ENCODE results near the gene CRYGB. TPM values are rescaled to one million over a fixed set of nuclear protein-coding genes. Genes with fewer than 3 reads are reported as not detected.
A peak's percentile ranks its signal among the peaks of the same experiment; 100 is the strongest.

The CRYGB gene
- polyA plus RNA-seq, 3 donors: not detected

GRCh38 chr2:208172125-208172524, 26.2 kb upstream of the CRYGB start:
- TF ChIP-seq CTCF (IDR thresholded peaks at IDR 0.05): no peak
- 3% methylated on average over 3 of the region's 4 CpGs for WGBS (ENCODE audit: insufficient coverage)
- Histone ChIP-seq H3K9me3 (replicated peaks in 1 of 2; ENCODE audit: control insufficient read depth in 1 of 2, insufficient read depth in 1 of 2, low read length in 2 of 2) (no peaks in the 10 kb centered on the region), H3K79me2 (ENCODE audit: insufficient read depth, low read length) (peaks cover 3% of the 10 kb centered on the region), H3K36me3 (replicated peaks in 1 of 2; ENCODE audit: control insufficient read depth in 1 of 2, insufficient read depth in 2 of 2, low read length in 2 of 2) (no peaks in the 10 kb centered on the region), H4K20me1 (ENCODE audit: insufficient read depth, low read length) (no peaks in the 10 kb centered on the region), H3K4me1 (ENCODE audit: control insufficient read depth in 1 of 2, insufficient read depth in 2 of 2, low read length in 2 of 2) (peaks cover 19 to 23% of the 10 kb centered on the region in 2 donors), H3K27me3 (ENCODE audit: control insufficient read depth in 2 of 2, insufficient read depth in 2 of 2, low read length in 2 of 2) (no peaks in the 10 kb centered on the region), H3K4me3 (replicated peaks in 1 of 3; ENCODE audit: low read depth in 2 of 3, low read length in 3 of 3) (peak overlapping the region in 1 of 3 experiments; percentile 49), H3K27ac (ENCODE audit: low read depth in 1 of 2, low read length in 2 of 2) (peak overlapping the region in 1 of 2 donors; percentile 70), H2AFZ (ENCODE audit: insufficient read depth, low read depth, low read length, poor library complexity, severe bottlenecking) (no peak overlapping the region), H3K4me2 (replicated peaks; ENCODE audit: extremely low read depth, low read length, poor library complexity, severe bottlenecking) (peak overlapping the region; percentile 53), H3K9ac (ENCODE audit: insufficient read depth, low read length, poor library complexity, severe bottlenecking) (no peak overlapping the region)
- intact Hi-C loops (cut with micrococcal nuclease): loop anchor here (5.0 to 10.0 kb wide), 2 partner anchors 80 to 83 kb away; partner anchors contain the start of gene IDH1 (in 1 of the 2)
- H3K4me1 Mint-ChIP-seq: peaks cover 28% of the 10 kb centered on the region
- peak; percentile 74 to 83 (median 80) for DNase-seq
- no peaks in the 10 kb centered on the region for H3K36me3 Mint-ChIP-seq
- H3K27ac Mint-ChIP-seq: peak overlapping the region; percentile 85 to 98 (median 91)
- H3K4me3 Mint-ChIP-seq: peak overlapping the region; percentile 42 to 80
- H3K9me3 Mint-ChIP-seq: peaks cover 0 to 5% (median 0%) of the 10 kb centered on the region in 7 donors
- H3K27me3 Mint-ChIP-seq (ENCODE audit: low read depth in 3 of 3): peaks cover 0 to 6% (median 0%) of the 10 kb centered on the region in 3 donors

GRCh38 chr2:208164951-208165755, 19.2 kb upstream of the CRYGB start:
- Histone ChIP-seq H2AFZ (ENCODE audit: insufficient read depth, low read depth, low read length, poor library complexity, severe bottlenecking) (no peak overlapping the region), H3K79me2 (ENCODE audit: insufficient read depth, low read length) (peaks cover 3% of the 10 kb centered on the region), H3K4me3 (replicated peaks in 1 of 3; ENCODE audit: low read depth in 2 of 3, low read length in 3 of 3) (no peak overlapping the region), H3K9me3 (replicated peaks in 1 of 2; ENCODE audit: control insufficient read depth in 1 of 2, insufficient read depth in 1 of 2, low read length in 2 of 2) (no peaks in the 10 kb centered on the region), H3K27ac (ENCODE audit: low read depth in 1 of 2, low read length in 2 of 2) (no peak overlapping the region), H3K4me1 (ENCODE audit: control insufficient read depth in 1 of 2, insufficient read depth in 2 of 2, low read length in 2 of 2) (no peaks in the 10 kb centered on the region), H3K4me2 (replicated peaks; ENCODE audit: extremely low read depth, low read length, poor library complexity, severe bottlenecking) (no peak overlapping the region), H3K9ac (ENCODE audit: insufficient read depth, low read length, poor library complexity, severe bottlenecking) (no peak overlapping the region), H3K27me3 (ENCODE audit: control insufficient read depth in 2 of 2, insufficient read depth in 2 of 2, low read length in 2 of 2) (no peaks in the 10 kb centered on the region), H4K20me1 (ENCODE audit: insufficient read depth, low read length) (no peaks in the 10 kb centered on the region), H3K36me3 (replicated peaks in 1 of 2; ENCODE audit: control insufficient read depth in 1 of 2, insufficient read depth in 2 of 2, low read length in 2 of 2) (no peaks in the 10 kb centered on the region)
- no peaks in the 10 kb centered on the region for H3K36me3 Mint-ChIP-seq
- no peak overlapping the region for H3K4me3 Mint-ChIP-seq
- intact Hi-C loops (cut with micrococcal nuclease): no loop called here
- H3K9me3 Mint-ChIP-seq: peaks cover 0 to 5% (median 0%) of the 10 kb centered on the region in 7 donors
- no peaks in the 10 kb centered on the region for H3K27me3 Mint-ChIP-seq (ENCODE audit: low read depth in 3 of 3)
- no peak for TF ChIP-seq CTCF (IDR thresholded peaks at IDR 0.05)
- DNase-seq: no peak
- WGBS (ENCODE audit: insufficient coverage): 100% methylated on average over 1 of the region's 2 CpGs
- no peaks in the 10 kb centered on the region for H3K4me1 Mint-ChIP-seq
- H3K27ac Mint-ChIP-seq: no peak overlapping the region

Data from CD14-positive monocyte (primary cell).